ENCODE measurements around the gene RAB11FIP3.

DNA sequence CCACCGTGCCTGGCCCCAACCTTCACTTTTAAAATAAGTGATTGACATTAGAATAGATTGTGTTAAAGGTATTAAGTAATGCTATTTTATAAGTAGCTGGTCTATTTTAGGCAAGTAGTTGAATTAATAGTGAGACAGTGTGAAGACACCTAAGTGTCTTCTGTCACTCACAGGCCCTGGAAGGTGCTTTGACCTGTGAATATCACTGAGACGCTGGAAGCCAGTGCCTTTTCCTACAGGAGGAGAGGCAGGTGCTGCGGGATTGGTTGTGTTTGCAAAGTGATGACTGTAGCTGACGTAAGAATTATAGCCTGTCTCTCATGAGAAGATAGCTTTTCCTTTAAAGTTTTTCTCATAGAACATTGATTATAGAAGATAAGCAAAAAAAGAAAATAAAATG is 45.0 kb downstream of the RAB11FIP3 start:
- TF ChIP-seq, protein P1, sequence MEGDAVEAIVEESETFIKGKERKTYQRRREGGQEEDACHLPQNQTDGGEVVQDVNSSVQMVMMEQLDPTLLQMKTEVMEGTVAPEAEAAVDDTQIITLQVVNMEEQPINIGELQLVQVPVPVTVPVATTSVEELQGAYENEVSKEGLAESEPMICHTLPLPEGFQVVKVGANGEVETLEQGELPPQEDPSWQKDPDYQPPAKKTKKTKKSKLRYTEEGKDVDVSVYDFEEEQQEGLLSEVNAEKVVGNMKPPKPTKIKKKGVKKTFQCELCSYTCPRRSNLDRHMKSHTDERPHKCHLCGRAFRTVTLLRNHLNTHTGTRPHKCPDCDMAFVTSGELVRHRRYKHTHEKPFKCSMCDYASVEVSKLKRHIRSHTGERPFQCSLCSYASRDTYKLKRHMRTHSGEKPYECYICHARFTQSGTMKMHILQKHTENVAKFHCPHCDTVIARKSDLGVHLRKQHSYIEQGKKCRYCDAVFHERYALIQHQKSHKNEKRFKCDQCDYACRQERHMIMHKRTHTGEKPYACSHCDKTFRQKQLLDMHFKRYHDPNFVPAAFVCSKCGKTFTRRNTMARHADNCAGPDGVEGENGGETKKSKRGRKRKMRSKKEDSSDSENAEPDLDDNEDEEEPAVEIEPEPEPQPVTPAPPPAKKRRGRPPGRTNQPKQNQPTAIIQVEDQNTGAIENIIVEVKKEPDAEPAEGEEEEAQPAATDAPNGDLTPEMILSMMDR (conservative IDR thresholded peaks at IDR 0.05; ENCODE audit: low read length) = no peak
- TF ChIP-seq EZH2phosphoT487 (IDR thresholded peaks at IDR 0.05; ENCODE audit: borderline replicate concordance, low read depth, low read length) = no peak

All from OCI-LY7 (cell line).